ENCODE data around the gene RALGPS1.

The RALGPS1 gene

DNA sequence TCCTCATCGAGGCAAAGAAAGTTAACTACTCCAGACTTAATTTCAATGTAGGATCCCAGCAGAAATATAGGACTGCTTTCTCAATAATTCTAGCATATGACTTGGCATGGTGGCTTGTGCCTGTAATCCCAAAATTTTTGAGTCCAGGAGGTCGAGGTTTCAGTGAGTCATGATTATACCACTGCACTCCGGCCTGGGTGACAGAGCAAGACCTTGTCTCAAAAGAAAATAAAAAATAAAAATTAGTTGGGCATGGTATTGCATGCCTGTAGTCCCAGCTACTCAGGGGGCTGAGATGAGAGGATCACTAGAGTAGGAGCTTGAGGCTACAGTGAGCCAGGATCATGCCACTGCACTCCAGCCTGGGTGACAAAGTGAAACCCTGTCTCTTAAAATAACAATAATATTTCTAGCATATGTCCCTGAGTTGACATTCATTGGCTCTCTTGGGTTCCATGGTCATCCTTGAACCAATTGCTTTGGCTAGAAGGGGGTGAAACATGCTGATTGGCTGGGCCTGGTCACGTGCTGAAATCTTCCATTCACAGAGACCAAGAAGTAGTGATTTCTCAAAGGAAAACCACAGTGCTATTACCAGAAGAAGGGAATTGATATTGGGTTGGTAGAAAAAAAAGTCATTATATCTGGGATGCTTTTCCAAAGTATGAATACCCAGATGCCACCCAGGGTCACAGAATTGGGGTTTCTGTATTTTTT is 318.4 kb downstream of the RALGPS1 start:
- peaks cover 0 to 15% of the 10 kb centered on the region in 2 experiments; a peak in 1 of 3 replicates for H3K36me3 ChIP-seq (ENCODE audit: control insufficient read depth in 2 of 2, insufficient read depth in 1 of 2, low read length in 2 of 2)
- no peak overlapping the region for H3K4me3 ChIP-seq (ENCODE audit: low read depth, low read length)
- no peak for TF ChIP-seq GLIS1 (tag by site-specific recombination; IDR thresholded peaks at IDR 0.05)
- no peak for TF ChIP-seq ZNF174 (tag by site-specific recombination; IDR thresholded peaks at IDR 0.05)
- TF ChIP-seq, protein P1, sequence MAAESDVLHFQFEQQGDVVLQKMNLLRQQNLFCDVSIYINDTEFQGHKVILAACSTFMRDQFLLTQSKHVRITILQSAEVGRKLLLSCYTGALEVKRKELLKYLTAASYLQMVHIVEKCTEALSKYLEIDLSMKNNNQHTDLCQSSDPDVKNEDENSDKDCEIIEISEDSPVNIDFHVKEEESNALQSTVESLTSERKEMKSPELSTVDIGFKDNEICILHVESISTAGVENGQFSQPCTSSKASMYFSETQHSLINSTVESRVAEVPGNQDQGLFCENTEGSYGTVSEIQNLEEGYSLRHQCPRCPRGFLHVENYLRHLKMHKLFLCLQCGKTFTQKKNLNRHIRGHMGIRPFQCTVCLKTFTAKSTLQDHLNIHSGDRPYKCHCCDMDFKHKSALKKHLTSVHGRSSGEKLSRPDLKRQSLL (tag by site-specific recombination; IDR thresholded peaks at IDR 0.05) = no peak
- TF ChIP-seq, protein P2, sequence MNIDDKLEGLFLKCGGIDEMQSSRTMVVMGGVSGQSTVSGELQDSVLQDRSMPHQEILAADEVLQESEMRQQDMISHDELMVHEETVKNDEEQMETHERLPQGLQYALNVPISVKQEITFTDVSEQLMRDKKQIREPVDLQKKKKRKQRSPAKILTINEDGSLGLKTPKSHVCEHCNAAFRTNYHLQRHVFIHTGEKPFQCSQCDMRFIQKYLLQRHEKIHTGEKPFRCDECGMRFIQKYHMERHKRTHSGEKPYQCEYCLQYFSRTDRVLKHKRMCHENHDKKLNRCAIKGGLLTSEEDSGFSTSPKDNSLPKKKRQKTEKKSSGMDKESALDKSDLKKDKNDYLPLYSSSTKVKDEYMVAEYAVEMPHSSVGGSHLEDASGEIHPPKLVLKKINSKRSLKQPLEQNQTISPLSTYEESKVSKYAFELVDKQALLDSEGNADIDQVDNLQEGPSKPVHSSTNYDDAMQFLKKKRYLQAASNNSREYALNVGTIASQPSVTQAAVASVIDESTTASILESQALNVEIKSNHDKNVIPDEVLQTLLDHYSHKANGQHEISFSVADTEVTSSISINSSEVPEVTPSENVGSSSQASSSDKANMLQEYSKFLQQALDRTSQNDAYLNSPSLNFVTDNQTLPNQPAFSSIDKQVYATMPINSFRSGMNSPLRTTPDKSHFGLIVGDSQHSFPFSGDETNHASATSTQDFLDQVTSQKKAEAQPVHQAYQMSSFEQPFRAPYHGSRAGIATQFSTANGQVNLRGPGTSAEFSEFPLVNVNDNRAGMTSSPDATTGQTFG (tag by site-specific recombination; IDR thresholded peaks at IDR 0.05; ENCODE audit: borderline replicate concordance) = no peak
- TF ChIP-seq, protein P3, sequence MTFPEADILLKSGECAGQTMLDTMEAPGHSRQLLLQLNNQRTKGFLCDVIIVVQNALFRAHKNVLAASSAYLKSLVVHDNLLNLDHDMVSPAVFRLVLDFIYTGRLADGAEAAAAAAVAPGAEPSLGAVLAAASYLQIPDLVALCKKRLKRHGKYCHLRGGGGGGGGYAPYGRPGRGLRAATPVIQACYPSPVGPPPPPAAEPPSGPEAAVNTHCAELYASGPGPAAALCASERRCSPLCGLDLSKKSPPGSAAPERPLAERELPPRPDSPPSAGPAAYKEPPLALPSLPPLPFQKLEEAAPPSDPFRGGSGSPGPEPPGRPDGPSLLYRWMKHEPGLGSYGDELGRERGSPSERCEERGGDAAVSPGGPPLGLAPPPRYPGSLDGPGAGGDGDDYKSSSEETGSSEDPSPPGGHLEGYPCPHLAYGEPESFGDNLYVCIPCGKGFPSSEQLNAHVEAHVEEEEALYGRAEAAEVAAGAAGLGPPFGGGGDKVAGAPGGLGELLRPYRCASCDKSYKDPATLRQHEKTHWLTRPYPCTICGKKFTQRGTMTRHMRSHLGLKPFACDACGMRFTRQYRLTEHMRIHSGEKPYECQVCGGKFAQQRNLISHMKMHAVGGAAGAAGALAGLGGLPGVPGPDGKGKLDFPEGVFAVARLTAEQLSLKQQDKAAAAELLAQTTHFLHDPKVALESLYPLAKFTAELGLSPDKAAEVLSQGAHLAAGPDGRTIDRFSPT (tag by site-specific recombination; IDR thresholded peaks at IDR 0.05) = no peak
- no peak for TF ChIP-seq ZNF664 (tag by site-specific recombination; IDR thresholded peaks at IDR 0.05)
- TF ChIP-seq, protein P4, sequence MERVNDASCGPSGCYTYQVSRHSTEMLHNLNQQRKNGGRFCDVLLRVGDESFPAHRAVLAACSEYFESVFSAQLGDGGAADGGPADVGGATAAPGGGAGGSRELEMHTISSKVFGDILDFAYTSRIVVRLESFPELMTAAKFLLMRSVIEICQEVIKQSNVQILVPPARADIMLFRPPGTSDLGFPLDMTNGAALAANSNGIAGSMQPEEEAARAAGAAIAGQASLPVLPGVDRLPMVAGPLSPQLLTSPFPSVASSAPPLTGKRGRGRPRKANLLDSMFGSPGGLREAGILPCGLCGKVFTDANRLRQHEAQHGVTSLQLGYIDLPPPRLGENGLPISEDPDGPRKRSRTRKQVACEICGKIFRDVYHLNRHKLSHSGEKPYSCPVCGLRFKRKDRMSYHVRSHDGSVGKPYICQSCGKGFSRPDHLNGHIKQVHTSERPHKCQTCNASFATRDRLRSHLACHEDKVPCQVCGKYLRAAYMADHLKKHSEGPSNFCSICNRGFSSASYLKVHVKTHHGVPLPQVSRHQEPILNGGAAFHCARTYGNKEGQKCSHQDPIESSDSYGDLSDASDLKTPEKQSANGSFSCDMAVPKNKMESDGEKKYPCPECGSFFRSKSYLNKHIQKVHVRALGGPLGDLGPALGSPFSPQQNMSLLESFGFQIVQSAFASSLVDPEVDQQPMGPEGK (tag by site-specific recombination; IDR thresholded peaks at IDR 0.05) = no peak
- no peak for TF ChIP-seq ZNF785 (tag by site-specific recombination; IDR thresholded peaks at IDR 0.05)
- TF ChIP-seq, protein P5, sequence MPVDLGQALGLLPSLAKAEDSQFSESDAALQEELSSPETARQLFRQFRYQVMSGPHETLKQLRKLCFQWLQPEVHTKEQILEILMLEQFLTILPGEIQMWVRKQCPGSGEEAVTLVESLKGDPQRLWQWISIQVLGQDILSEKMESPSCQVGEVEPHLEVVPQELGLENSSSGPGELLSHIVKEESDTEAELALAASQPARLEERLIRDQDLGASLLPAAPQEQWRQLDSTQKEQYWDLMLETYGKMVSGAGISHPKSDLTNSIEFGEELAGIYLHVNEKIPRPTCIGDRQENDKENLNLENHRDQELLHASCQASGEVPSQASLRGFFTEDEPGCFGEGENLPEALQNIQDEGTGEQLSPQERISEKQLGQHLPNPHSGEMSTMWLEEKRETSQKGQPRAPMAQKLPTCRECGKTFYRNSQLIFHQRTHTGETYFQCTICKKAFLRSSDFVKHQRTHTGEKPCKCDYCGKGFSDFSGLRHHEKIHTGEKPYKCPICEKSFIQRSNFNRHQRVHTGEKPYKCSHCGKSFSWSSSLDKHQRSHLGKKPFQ (tag by site-specific recombination; IDR thresholded peaks at IDR 0.05) = no peak
- TF ChIP-seq ZNF837 (tag by site-specific recombination; IDR thresholded peaks at IDR 0.05) = no peak
- no peak for TF ChIP-seq GFI1B (tag by site-specific recombination; IDR thresholded peaks at IDR 0.05)
- no peak for TF ChIP-seq ZBTB21 (tag by site-specific recombination; IDR thresholded peaks at IDR 0.05)
- TF ChIP-seq MYNN (tag by site-specific recombination; IDR thresholded peaks at IDR 0.05; ENCODE audit: borderline replicate concordance) = no peak
- TF ChIP-seq ZNF654 (tag by site-specific recombination; IDR thresholded peaks at IDR 0.05; ENCODE audit: low read depth) = no peak
- no peak for TF ChIP-seq MEIS1 (CRISPR knock-in tag; IDR thresholded peaks at IDR 0.05; ENCODE audit: borderline replicate concordance)
- TF ChIP-seq ZNF274 (IDR thresholded peaks at IDR 0.05; ENCODE audit: low read length) = no peak
- TF ChIP-seq ZNF274 (tag by site-specific recombination; IDR thresholded peaks at IDR 0.05; ENCODE audit: borderline replicate concordance) = no peak
- H3K4me1 ChIP-seq (ENCODE audit: control insufficient read depth, insufficient read depth, low read length) = no peaks in the 10 kb centered on the region
- no peaks in the 10 kb centered on the region for H3K9me3 ChIP-seq (ENCODE audit: control insufficient read depth, insufficient read depth, low read depth, low read length)
- CTCF ChIA-PET = no interaction called here
- POLR2A ChIA-PET = interaction anchor here (2.6 kb wide), 1 partner anchor 164 kb away, joined by 7 read pairs; the partner anchor contains the start of gene SLC2A8
- no peak overlapping the region for H3K27ac ChIP-seq (ENCODE audit: extremely low read depth, low read depth, low read length)
